ENCODE data around the gene CHMP4A.
A peak's percentile ranks its signal among the peaks of the same experiment; 100 is the strongest.

Gene CHMP4A

GRCh38 chr14:24162093-24162492 lies 51.2 kb downstream of the CHMP4A start:
- TF ChIP-seq, protein P1, sequence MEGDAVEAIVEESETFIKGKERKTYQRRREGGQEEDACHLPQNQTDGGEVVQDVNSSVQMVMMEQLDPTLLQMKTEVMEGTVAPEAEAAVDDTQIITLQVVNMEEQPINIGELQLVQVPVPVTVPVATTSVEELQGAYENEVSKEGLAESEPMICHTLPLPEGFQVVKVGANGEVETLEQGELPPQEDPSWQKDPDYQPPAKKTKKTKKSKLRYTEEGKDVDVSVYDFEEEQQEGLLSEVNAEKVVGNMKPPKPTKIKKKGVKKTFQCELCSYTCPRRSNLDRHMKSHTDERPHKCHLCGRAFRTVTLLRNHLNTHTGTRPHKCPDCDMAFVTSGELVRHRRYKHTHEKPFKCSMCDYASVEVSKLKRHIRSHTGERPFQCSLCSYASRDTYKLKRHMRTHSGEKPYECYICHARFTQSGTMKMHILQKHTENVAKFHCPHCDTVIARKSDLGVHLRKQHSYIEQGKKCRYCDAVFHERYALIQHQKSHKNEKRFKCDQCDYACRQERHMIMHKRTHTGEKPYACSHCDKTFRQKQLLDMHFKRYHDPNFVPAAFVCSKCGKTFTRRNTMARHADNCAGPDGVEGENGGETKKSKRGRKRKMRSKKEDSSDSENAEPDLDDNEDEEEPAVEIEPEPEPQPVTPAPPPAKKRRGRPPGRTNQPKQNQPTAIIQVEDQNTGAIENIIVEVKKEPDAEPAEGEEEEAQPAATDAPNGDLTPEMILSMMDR (IDR thresholded peaks at IDR 0.05; ENCODE audit: control insufficient read depth, insufficient read depth, low read depth, low read length, missing control alignments) = no peak
- DNase-seq (ENCODE audit: low read depth) = peak; percentile 7
- H3K4me3 ChIP-seq (ENCODE audit: control insufficient read depth, low read depth, low read length) = peak overlapping the region; percentile 85

- TF ChIP-seq, protein P1 (IDR thresholded peaks at IDR 0.05; ENCODE audit: control insufficient read depth, insufficient read depth, low read depth, low read length, missing control alignments) = peak; percentile 93
- peak within 1 kb of the TSS; percentile 85 for H3K4me3 ChIP-seq (ENCODE audit: control insufficient read depth, low read depth, low read length)
Measured at GRCh38 chr14:24160850-24161804, 52.2 kb downstream of the CHMP4A start, which contains the start of gene IRF9. IRF9 (plus strand) TSS chr14:24161265; CDS start chr14:24162145, 880 bp downstream.

GRCh38 chr14:24160499-24160849 lies 52.8 kb downstream of the CHMP4A start:
- H3K4me3 ChIP-seq (ENCODE audit: control insufficient read depth, low read depth, low read length) = no peak overlapping the region
- DNase-seq (ENCODE audit: low read depth) = no peak
- TF ChIP-seq, protein P1 (IDR thresholded peaks at IDR 0.05; ENCODE audit: control insufficient read depth, insufficient read depth, low read depth, low read length, missing control alignments) = no peak

More at GRCh38 chr14:24160850-24161804, 52.2 kb downstream of the CHMP4A start, which contains the start of gene IRF9:
- DNase-seq (ENCODE audit: low read depth) = peak; percentile 81

DNA sequence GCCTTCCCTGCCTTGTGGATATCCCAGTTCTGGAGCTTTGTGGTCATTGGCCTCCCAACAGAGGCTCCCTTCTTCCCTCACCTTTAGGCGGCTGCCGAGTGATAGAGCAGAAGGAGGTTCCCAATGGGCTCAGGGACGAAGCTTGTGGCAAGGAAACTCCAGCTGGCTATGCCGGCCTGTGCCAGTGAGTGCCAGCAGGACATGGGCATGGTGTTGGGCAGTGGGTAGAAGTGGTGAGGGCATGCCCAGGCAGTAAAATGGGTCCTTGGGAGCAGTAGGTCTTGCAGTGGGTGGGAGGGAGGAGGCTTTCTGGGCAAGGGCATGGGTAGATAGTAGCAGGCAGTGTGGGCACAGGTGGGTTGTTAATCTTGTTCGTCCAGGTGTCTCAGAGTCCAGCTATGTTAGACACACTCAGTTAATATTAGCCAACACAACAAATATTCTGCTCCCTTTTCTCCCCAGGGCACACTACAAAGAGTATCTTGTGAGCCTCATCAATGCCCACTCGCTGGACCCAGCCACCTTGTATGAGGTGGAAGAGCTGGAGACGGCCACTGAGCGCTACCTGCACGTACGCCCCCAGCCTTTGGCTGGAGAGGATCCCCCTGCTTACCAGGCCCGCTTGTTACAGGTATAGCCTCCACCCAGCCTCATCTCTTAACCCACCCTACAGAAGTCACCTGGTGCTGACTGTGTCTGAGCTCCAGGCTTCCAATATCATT lies 53.4 kb downstream of the CHMP4A start:
- no peak overlapping the region for H3K4me3 ChIP-seq (ENCODE audit: control insufficient read depth, low read depth, low read length)
- TF ChIP-seq, protein P1 (IDR thresholded peaks at IDR 0.05; ENCODE audit: control insufficient read depth, insufficient read depth, low read depth, low read length, missing control alignments) = no peak
- no peak for DNase-seq (ENCODE audit: low read depth)

Data from AG09309 (cell line).